H1 (cell line): ENCODE data around the gene PPP1R3F. TPM values are rescaled to one million over a fixed set of nuclear protein-coding genes. Genes with fewer than 3 reads are reported as not detected.
A peak's percentile ranks its signal among the peaks of the same experiment; 100 is the strongest.

Experiments used
- CTCF ChIA-PET: fragments of 300-600 bp; sonication (Branson Sonifier 250); formaldehyde crosslinking; loops from one replicate; lab custom pipeline; 2021; ENCODE audit not compliant: partially characterized antibody; lab: Charles Lee
- POLR2A ChIA-PET: fragments of 300-600 bp; sonication (Branson Sonifier 250); formaldehyde crosslinking; loops from one replicate; lab custom pipeline; 2021; ENCODE audit warnings: inconsistent platforms; ENCODE audit not compliant: partially characterized antibody; lab: Charles Lee
- DNase-seq, 2 experiments: peaks; one replicate each; pipeline versions ENCODE4 v3.0.0 to v3.0.0-alpha.2; 2010 to 2022; ENCODE audit warnings: low spot score in 2 of 2, low read depth in 1 of 2, mixed read lengths in 1 of 2
- FAIRE-seq: peaks from 2 replicates; lab custom pipeline; 2011; peaks lifted over from hg19 to GRCh38; lab: Jason Lieb, UNC
- H2AFZ ChIP-seq: 2 replicates; pipeline ENCODE4 v1.8.1; 2012; ENCODE audit warnings: low read length, inconsistent platforms
- H2AK5ac ChIP-seq: 2 replicates; pipeline ENCODE4 v1.6.1; 2013; ENCODE audit warnings: low read depth, low read length
- H2BK120ac ChIP-seq: replicated peaks from 2 replicates; pipeline ENCODE3; 2013; ENCODE audit warnings: low read depth, low read length, inconsistent platforms
- H2BK12ac ChIP-seq: 2 replicates; pipeline ENCODE4 v1.6.1; 2013; ENCODE audit warnings: low read depth, low read length
- H2BK15ac ChIP-seq: 2 replicates; pipeline ENCODE4 v1.6.1; 2013; ENCODE audit warnings: low read length
- H2BK20ac ChIP-seq: 2 replicates; pipeline ENCODE4 v1.6.1; 2013; ENCODE audit warnings: low read length
- H2BK5ac ChIP-seq: 2 replicates; pipeline ENCODE4 v1.6.1; 2013; ENCODE audit warnings: low read depth, low read length
- H3K14ac ChIP-seq: 2 replicates; pipeline ENCODE4 v1.6.1; 2013; ENCODE audit warnings: inconsistent platforms; ENCODE audit not compliant: insufficient read length
- H3K18ac ChIP-seq: 2 replicates; pipeline ENCODE4 v1.6.1; 2013; ENCODE audit warnings: low read length; ENCODE audit errors: extremely low read depth
- H3K23ac ChIP-seq: 2 replicates; pipeline ENCODE4 v1.6.1; 2013; ENCODE audit warnings: inconsistent platforms; ENCODE audit not compliant: insufficient read length
- H3K23me2 ChIP-seq: 2 replicates; pipeline ENCODE4 v1.6.1; 2013; ENCODE audit warnings: low read depth, low read length
- H3K27ac ChIP-seq: 2 replicates; pipeline ENCODE4 v1.6.1; 2011; ENCODE audit warnings: low read depth, low read length, inconsistent platforms
- H3K27me3 ChIP-seq, 4 experiments: replicated peaks in 1 of 4; 1 replicate in 1 of 4; 2 replicates in 3 of 4; pipeline versions ENCODE4 v1.6.1 to v1.8.1; 2011 to 2013; ENCODE audit warnings: low read length in 3 of 4, mild to moderate bottlenecking in 3 of 4, inconsistent platforms in 2 of 4, mixed read lengths in 2 of 4, moderate library complexity in 1 of 4; ENCODE audit not compliant: control insufficient read depth in 3 of 4, insufficient read depth in 3 of 4; ENCODE audit errors: extremely low read depth in 1 of 4
- H3K36me3 ChIP-seq, 4 experiments: 2 replicates each; pipeline versions ENCODE4 v1.6.1 to v1.8.1; 2011 to 2013; ENCODE audit warnings: mild to moderate bottlenecking in 4 of 4, low read length in 3 of 4, moderate library complexity in 2 of 4, control low read depth in 1 of 4, inconsistent platforms in 1 of 4; ENCODE audit not compliant: insufficient read depth in 4 of 4, control insufficient read depth in 2 of 4
- H3K4ac ChIP-seq: replicated peaks from 2 replicates; pipeline ENCODE3; 2013; ENCODE audit warnings: low read length, low read depth, mixed read lengths, inconsistent platforms; ENCODE audit not compliant: insufficient read length
- H3K4me1 ChIP-seq, 4 experiments: replicated peaks in 1 of 4; 1 replicate in 1 of 4; 2 replicates in 3 of 4; pipeline versions ENCODE4 v1.6.1 to v1.8.1; 2011 to 2013; ENCODE audit warnings: low read length in 3 of 4, inconsistent platforms in 2 of 4, mixed read lengths in 1 of 4; ENCODE audit not compliant: insufficient read depth in 4 of 4, control insufficient read depth in 3 of 4
- H3K4me2 ChIP-seq, 2 experiments: 2 replicates each; pipeline versions ENCODE4 v1.6.1 to v1.8.1; 2011 to 2013; ENCODE audit warnings: low read depth in 2 of 2, low read length in 2 of 2, control low read depth in 1 of 2, inconsistent platforms in 1 of 2, mild to moderate bottlenecking in 1 of 2; ENCODE audit not compliant: insufficient read depth in 1 of 2
- H3K4me3 ChIP-seq, 4 experiments: fragments of 200-600, 300-600 bp in 1 of 4; sonication (generic), shearing (Covaris generic), sonication (Bioruptor Twin) in 1 of 4; 2 replicates each; pipeline versions ENCODE4 v1.5.1 to v1.8.1; 2011 to 2016; ENCODE audit warnings: low read length in 4 of 4, low read depth in 3 of 4, control low read depth in 2 of 4, inconsistent platforms in 2 of 4, mild to moderate bottlenecking in 2 of 4, mixed read lengths in 1 of 4, moderate library complexity in 1 of 4; ENCODE audit not compliant: insufficient read depth in 2 of 4; ENCODE audit errors: extremely low read depth in 1 of 4
- H3K56ac ChIP-seq: replicated peaks from 2 replicates; pipeline ENCODE3; 2013; ENCODE audit warnings: low read depth, mild to moderate bottlenecking, mixed read lengths, low read length, inconsistent platforms; ENCODE audit not compliant: insufficient read length
- H3K79me1 ChIP-seq: 2 replicates; pipeline ENCODE4 v1.6.1; 2013; ENCODE audit warnings: low read depth, low read length, control low read depth
- H3K79me2 ChIP-seq, 2 experiments: 2 replicates each; pipeline versions ENCODE4 v1.6.1 to v1.8.1; 2012 to 2013; ENCODE audit warnings: low read length in 2 of 2, mild to moderate bottlenecking in 2 of 2, inconsistent platforms in 1 of 2; ENCODE audit not compliant: insufficient read depth in 2 of 2, control insufficient read depth in 1 of 2
- H3K9ac ChIP-seq, 4 experiments: replicated peaks in 1 of 4; 1 replicate in 1 of 4; 2 replicates in 3 of 4; pipeline versions ENCODE4 v1.6.1 to v1.8.1; 2011 to 2013; ENCODE audit warnings: low read depth in 3 of 4, low read length in 3 of 4, control low read depth in 2 of 4, mild to moderate bottlenecking in 2 of 4, moderate library complexity in 2 of 4, inconsistent platforms in 1 of 4; ENCODE audit errors: extremely low read depth in 1 of 4
- H3K9me3 ChIP-seq, 2 experiments: 2 replicates each; pipeline versions ENCODE4 v1.6.1 to v1.8.1; 2012 to 2013; ENCODE audit warnings: mild to moderate bottlenecking in 2 of 2, moderate library complexity in 2 of 2, control low read depth in 1 of 2, inconsistent platforms in 1 of 2, low read depth in 1 of 2, low read length in 1 of 2, mixed read lengths in 1 of 2; ENCODE audit not compliant: insufficient read depth in 2 of 2
- H4K20me1 ChIP-seq, 2 experiments: replicated peaks in 1 of 2; 2 replicates each; pipeline versions ENCODE3 to v1.8.1; 2011 to 2013; ENCODE audit warnings: inconsistent platforms in 2 of 2, low read length in 2 of 2, mild to moderate bottlenecking in 1 of 2; ENCODE audit not compliant: insufficient read depth in 2 of 2, control insufficient read depth in 1 of 2
- H4K5ac ChIP-seq: 2 replicates; pipeline ENCODE4 v1.6.1; 2013; ENCODE audit warnings: low read length, low read depth, mixed read lengths, inconsistent platforms; ENCODE audit not compliant: insufficient read length
- H4K8ac ChIP-seq: 2 replicates; pipeline ENCODE4 v1.8.0; 2013; ENCODE audit warnings: mild to moderate bottlenecking, moderate library complexity, low read length, inconsistent platforms; ENCODE audit not compliant: insufficient read depth; ENCODE audit errors: extremely low read depth
- H4K91ac ChIP-seq: replicated peaks from 2 replicates; pipeline ENCODE3; 2013; ENCODE audit warnings: low read length, mixed read lengths, inconsistent platforms; ENCODE audit not compliant: insufficient read length
- ASH2L ChIP-seq: fragments of 200-600, 300-600 bp; sonication (generic); IDR thresholded peaks from one replicate; pipeline ENCODE4 v1.7.1; 2017; ENCODE audit warnings: low read length
- BACH1 ChIP-seq: IDR thresholded peaks from 2 replicates; pipeline ENCODE4 v1.6.1; 2012; ENCODE audit warnings: low read length, improper control_type of control experiment
- CBX5 ChIP-seq: fragments of 300-800, 300-1000 bp; sonication (generic); IDR thresholded peaks from 2 replicates; pipeline ENCODE4 v1.7.1; 2016; ENCODE audit warnings: antibody characterized with exemption, low read length, low read depth
- CHD1 ChIP-seq: IDR thresholded peaks from 2 replicates; pipeline ENCODE4 v1.6.1; 2012; ENCODE audit warnings: low read depth, low read length, improper control_type of control experiment
- CTCF ChIP-seq, 3 experiments: IDR thresholded peaks; 1 replicate in 2 of 3; 2 replicates in 1 of 3; pipeline versions ENCODE4 v1.5.1 to v1.6.1; 2011; ENCODE audit warnings: low read length in 3 of 3, mild to moderate bottlenecking in 3 of 3, inconsistent platforms in 2 of 3, low read depth in 1 of 3, moderate library complexity in 1 of 3; ENCODE audit not compliant: insufficient read depth in 1 of 3; ENCODE audit errors: control extremely low read depth in 1 of 3
- EGR1 ChIP-seq: IDR thresholded peaks from 2 replicates; pipeline ENCODE4 v1.6.1; 2011; ENCODE audit warnings: low read depth, low read length, borderline replicate concordance
- GABPA ChIP-seq: IDR thresholded peaks from 2 replicates; pipeline ENCODE4 v1.6.1; 2011; ENCODE audit warnings: mild to moderate bottlenecking, low read length, moderate library complexity, borderline replicate concordance; ENCODE audit not compliant: insufficient read depth
- HDAC6 ChIP-seq: IDR thresholded peaks from one replicate; pipeline ENCODE4 v1.7.1; 2012; ENCODE audit warnings: low read depth, mild to moderate bottlenecking, inconsistent platforms, low read length, moderate library complexity
- JUN ChIP-seq: IDR thresholded peaks from 2 replicates; pipeline ENCODE4 v1.6.1; 2011; ENCODE audit warnings: low read depth, mild to moderate bottlenecking, improper control_type of control experiment, low read length
- KDM4A ChIP-seq: IDR thresholded peaks from one replicate; pipeline ENCODE4 v1.7.1; 2012; ENCODE audit warnings: low read depth, mild to moderate bottlenecking, moderate library complexity, low read length, inconsistent platforms; ENCODE audit not compliant: severe bottlenecking
- MAFK ChIP-seq: IDR thresholded peaks from 2 replicates; pipeline ENCODE4 v1.6.1; 2012; ENCODE audit warnings: low read depth, mild to moderate bottlenecking, improper control_type of control experiment, low read length
- MAX ChIP-seq: IDR thresholded peaks from 2 replicates; pipeline ENCODE4 v1.6.1; 2012; ENCODE audit warnings: inconsistent platforms
- WGBS, 2 experiments: shearing (Covaris generic) in 1 of 2; methylation state at CpG; one replicate each; pipeline versions ENCODE4 v1.1.6 to v1.1.7; 2013 to 2015; ENCODE audit warnings: low lambda C conversion rate in 2 of 2, mixed read lengths in 2 of 2, inconsistent platforms in 1 of 2, low coverage in 1 of 2, missing lambda C conversion rate in 1 of 2; ENCODE audit not compliant: insufficient replicate concordance in 2 of 2, insufficient coverage in 1 of 2, insufficient read length in 1 of 2; ENCODE audit errors: extremely low coverage in 1 of 2, missing lambda C conversion rate in 1 of 2; 5-methylcytosine and 5-hydroxymethylcytosine counted together
- polyA plus RNA-seq, 7 experiments: library from polyadenylated mRNA; depleted of rRNA in 3 of 7; stranded (reverse) in 5 of 7; unstranded in 2 of 7; fragments of >200 nt in 5 of 7; fragments of 200-250 nt in 2 of 7; gene quantifications; 1 replicate in 5 of 7; 2 replicates in 1 of 7; 4 replicates in 1 of 7; pipeline versions ENCODE4 v1.2.1 to v1.2.3, GENCODE V29; 2011 to 2013; ENCODE audit warnings: missing spikeins in 2 of 7, mixed read lengths in 2 of 7
- total RNA-seq: library from RNA; stranded (reverse); fragmentation: NEBNext Ultra II Directional; extraction: Animal tissue kit (Norgen Biotek cat#: 25700); gene quantifications from 2 replicates; pipeline ENCODE4 v1.2.1, GENCODE V29; 2021

PPP1R3F gene
- total and polyA plus RNA-seq, 2 of the 8 experiments (the other 6 are each of a cell fraction or from before 2014, with no cell fraction given) = 5.1 to 6.8 TPM

GRCh38 chrX:49227726-49228125, 41.9 kb upstream of the PPP1R3F start:
- DNase-seq (no peak), FAIRE-seq (no peak)
- Histone ChIP-seq H3K18ac (no peak overlapping the region), H2BK12ac (no peak overlapping the region), H2AK5ac (peak overlapping the region; percentile 53; the same call in 1 of the 2 replicates), H3K4me3 (no peak overlapping the region), H3K56ac (no peak overlapping the region), H4K5ac (no peak overlapping the region), H3K79me1 (no peaks in the 10 kb centered on the region), H2AFZ (no peak overlapping the region), H3K4me2 (no peak overlapping the region), H4K20me1 (no peaks in the 10 kb centered on the region), H3K4ac (no peak overlapping the region), H3K23me2 (peaks cover 11% of the 10 kb centered on the region; the same call in 1 of the 2 replicates), H3K4me1 (peaks cover 0 to 7% (median 3%) of the 10 kb centered on the region in 4 experiments; a peak in 2 of 7 replicates), H3K14ac (no peak overlapping the region), H3K23ac (no peak overlapping the region), H3K27me3 (no peaks in the 10 kb centered on the region), H3K27ac (no peak overlapping the region), H3K9me3 (no peaks in the 10 kb centered on the region), H4K91ac (no peak overlapping the region), H4K8ac (no peak overlapping the region), H3K36me3 (no peaks in the 10 kb centered on the region), H2BK5ac (no peak overlapping the region), H3K9ac (no peak overlapping the region), H3K79me2 (no peaks in the 10 kb centered on the region), H2BK20ac (no peak overlapping the region), H2BK120ac (no peak overlapping the region), H2BK15ac (no peak overlapping the region)
- no CpG with 5 or more reads among the region's 2 CpGs for WGBS, 2 experiments
- ChIA-PET POLR2A (interaction anchor here (1.0 to 2.5 kb wide), 3 partner anchors 10 to 41 kb away, joined by 3 to 8 read pairs (median 4); no protein-coding TSS in a partner anchor), CTCF (interaction anchor here (0.6 to 0.9 kb wide), 2 partner anchors 18 to 60 kb away, joined by 3 read pairs; no protein-coding TSS in a partner anchor)
- TF ChIP-seq JUN (no peak), BACH1 (no peak), MAFK (no peak), EGR1 (no peak), CTCF (IDR thresholded peaks at IDR 0.05; ENCODE audit: control extremely low read depth in 1 of 3, insufficient read depth in 1 of 3, low read depth in 1 of 3, low read length in 3 of 3) (no peak), CBX5 (no peak), GABPA (no peak), MAX (no peak), CHD1 (no peak), ASH2L (no peak), HDAC6 (no peak), KDM4A (no peak)
